ENCODE results near the gene CDH4. TPM values are rescaled to one million over a fixed set of nuclear protein-coding genes. Genes with fewer than 3 reads are reported as not detected.

CDH4 gene
- total RNA-seq, 1 donor from 2014 or later, result 3.2 TPM

DNA sequence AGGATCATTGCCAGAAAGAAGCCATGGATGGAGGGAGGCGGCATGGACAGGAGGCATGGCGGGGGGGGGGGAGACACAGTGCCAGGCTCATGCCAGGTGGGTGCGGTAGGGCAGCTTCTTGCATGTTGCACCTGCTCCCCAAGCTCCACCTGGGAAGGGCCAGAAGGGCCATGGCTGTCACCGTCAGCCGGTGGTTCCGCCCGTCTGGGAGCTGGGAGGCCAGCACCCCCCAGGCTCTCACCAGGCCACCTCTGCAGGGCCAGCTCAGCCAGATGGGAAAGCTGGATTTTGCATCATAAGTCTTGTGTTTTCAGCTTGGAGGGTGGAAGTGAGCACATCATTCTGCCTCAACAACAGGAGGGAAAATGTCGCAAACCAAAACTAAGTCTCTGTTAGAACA lies 409.0 kb downstream of the CDH4 start:
- no peak overlapping the region for H3K4me3 Mint-ChIP-seq (ENCODE audit: unreplicated experiment)
- peaks cover 22% of the 10 kb centered on the region for H3K27me3 Mint-ChIP-seq (ENCODE audit: low read depth, unreplicated experiment)
- FAIRE-seq (no peak), DNase-seq (ENCODE audit: low read depth) (no peak)
- TF ChIP-seq EZH2 (IDR thresholded peaks at IDR 0.05; ENCODE audit: insufficient read depth, low read length), result no peak
- TF ChIP-seq, protein P1, sequence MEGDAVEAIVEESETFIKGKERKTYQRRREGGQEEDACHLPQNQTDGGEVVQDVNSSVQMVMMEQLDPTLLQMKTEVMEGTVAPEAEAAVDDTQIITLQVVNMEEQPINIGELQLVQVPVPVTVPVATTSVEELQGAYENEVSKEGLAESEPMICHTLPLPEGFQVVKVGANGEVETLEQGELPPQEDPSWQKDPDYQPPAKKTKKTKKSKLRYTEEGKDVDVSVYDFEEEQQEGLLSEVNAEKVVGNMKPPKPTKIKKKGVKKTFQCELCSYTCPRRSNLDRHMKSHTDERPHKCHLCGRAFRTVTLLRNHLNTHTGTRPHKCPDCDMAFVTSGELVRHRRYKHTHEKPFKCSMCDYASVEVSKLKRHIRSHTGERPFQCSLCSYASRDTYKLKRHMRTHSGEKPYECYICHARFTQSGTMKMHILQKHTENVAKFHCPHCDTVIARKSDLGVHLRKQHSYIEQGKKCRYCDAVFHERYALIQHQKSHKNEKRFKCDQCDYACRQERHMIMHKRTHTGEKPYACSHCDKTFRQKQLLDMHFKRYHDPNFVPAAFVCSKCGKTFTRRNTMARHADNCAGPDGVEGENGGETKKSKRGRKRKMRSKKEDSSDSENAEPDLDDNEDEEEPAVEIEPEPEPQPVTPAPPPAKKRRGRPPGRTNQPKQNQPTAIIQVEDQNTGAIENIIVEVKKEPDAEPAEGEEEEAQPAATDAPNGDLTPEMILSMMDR (IDR thresholded peaks at IDR 0.05; ENCODE audit: insufficient read depth, low read depth, low read length), result no peak
- H3K4me1 Mint-ChIP-seq (ENCODE audit: low read depth, unreplicated experiment), result peaks cover 3% of the 10 kb centered on the region
- Histone ChIP-seq H3K9me3 (ENCODE audit: insufficient read depth, low read depth, low read length) (no peaks in the 10 kb centered on the region), H3K36me3 (ENCODE audit: insufficient read depth, low read length) (no peaks in the 10 kb centered on the region), H3K27ac (ENCODE audit: low read depth, low read length) (no peak overlapping the region), H3K9ac (ENCODE audit: low read length) (no peak overlapping the region), H3K27me3 (ENCODE audit: insufficient read depth, low read length) (no peaks in the 10 kb centered on the region), H3K79me2 (ENCODE audit: insufficient read depth, low read length) (no peaks in the 10 kb centered on the region), H3K4me1 (ENCODE audit: insufficient read depth, low read length) (no peaks in the 10 kb centered on the region), H4K20me1 (ENCODE audit: insufficient read depth, low read length) (no peaks in the 10 kb centered on the region), H3K4me3 (ENCODE audit: insufficient read depth, low read depth, low read length) (no peak overlapping the region), H3K4me2 (ENCODE audit: low read length) (no peak overlapping the region), H2AFZ (ENCODE audit: low read depth, low read length) (no peak overlapping the region)
- H3K36me3 Mint-ChIP-seq (ENCODE audit: low read depth, unreplicated experiment), result no peaks in the 10 kb centered on the region
- H3K27ac Mint-ChIP-seq (ENCODE audit: unreplicated experiment), result no peak overlapping the region
- no peaks in the 10 kb centered on the region for H3K9me3 Mint-ChIP-seq (ENCODE audit: unreplicated experiment)

DNA sequence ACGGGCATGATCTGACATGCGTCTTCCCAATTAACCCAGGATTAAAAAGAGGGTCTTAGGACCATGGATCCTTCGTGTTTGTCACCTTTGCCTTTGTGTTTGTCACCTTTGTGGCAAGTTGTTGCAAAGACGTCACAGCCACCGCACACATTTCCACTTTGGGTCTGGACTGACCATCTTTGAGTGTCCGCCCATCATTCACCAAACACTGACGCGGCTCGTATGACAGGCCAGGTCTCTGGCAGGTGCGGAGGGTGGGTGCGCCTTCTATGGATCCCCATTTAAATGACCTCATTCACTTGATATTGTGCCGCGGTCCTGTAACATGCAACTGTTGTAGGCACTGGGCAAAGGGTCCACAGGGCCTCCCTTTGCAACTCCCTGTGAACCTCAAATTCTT lies 409.5 kb downstream of the CDH4 start:
- Histone ChIP-seq H3K79me2 (ENCODE audit: insufficient read depth, low read length) (no peaks in the 10 kb centered on the region), H3K9me3 (ENCODE audit: insufficient read depth, low read depth, low read length) (no peaks in the 10 kb centered on the region), H3K27ac (ENCODE audit: low read depth, low read length) (no peak overlapping the region), H3K36me3 (ENCODE audit: insufficient read depth, low read length) (no peaks in the 10 kb centered on the region), H3K4me2 (ENCODE audit: low read length) (no peak overlapping the region), H3K4me1 (ENCODE audit: insufficient read depth, low read length) (no peaks in the 10 kb centered on the region), H3K4me3 (ENCODE audit: insufficient read depth, low read depth, low read length) (no peak overlapping the region), H3K27me3 (ENCODE audit: insufficient read depth, low read length) (no peaks in the 10 kb centered on the region), H3K9ac (ENCODE audit: low read length) (no peak overlapping the region), H2AFZ (ENCODE audit: low read depth, low read length) (no peak overlapping the region), H4K20me1 (ENCODE audit: insufficient read depth, low read length) (no peaks in the 10 kb centered on the region)
- TF ChIP-seq, protein P1 (IDR thresholded peaks at IDR 0.05; ENCODE audit: insufficient read depth, low read depth, low read length), result no peak
- TF ChIP-seq EZH2 (IDR thresholded peaks at IDR 0.05; ENCODE audit: insufficient read depth, low read length), result no peak
- H3K4me3 Mint-ChIP-seq (ENCODE audit: unreplicated experiment), result no peak overlapping the region
- no peak for FAIRE-seq
- no peak for DNase-seq (ENCODE audit: low read depth)
- peaks cover 3% of the 10 kb centered on the region for H3K4me1 Mint-ChIP-seq (ENCODE audit: low read depth, unreplicated experiment)
- no peak overlapping the region for H3K27ac Mint-ChIP-seq (ENCODE audit: unreplicated experiment)
- H3K27me3 Mint-ChIP-seq (ENCODE audit: low read depth, unreplicated experiment), result peaks cover 23% of the 10 kb centered on the region
- no peaks in the 10 kb centered on the region for H3K9me3 Mint-ChIP-seq (ENCODE audit: unreplicated experiment)
- no peaks in the 10 kb centered on the region for H3K36me3 Mint-ChIP-seq (ENCODE audit: low read depth, unreplicated experiment)

DNA sequence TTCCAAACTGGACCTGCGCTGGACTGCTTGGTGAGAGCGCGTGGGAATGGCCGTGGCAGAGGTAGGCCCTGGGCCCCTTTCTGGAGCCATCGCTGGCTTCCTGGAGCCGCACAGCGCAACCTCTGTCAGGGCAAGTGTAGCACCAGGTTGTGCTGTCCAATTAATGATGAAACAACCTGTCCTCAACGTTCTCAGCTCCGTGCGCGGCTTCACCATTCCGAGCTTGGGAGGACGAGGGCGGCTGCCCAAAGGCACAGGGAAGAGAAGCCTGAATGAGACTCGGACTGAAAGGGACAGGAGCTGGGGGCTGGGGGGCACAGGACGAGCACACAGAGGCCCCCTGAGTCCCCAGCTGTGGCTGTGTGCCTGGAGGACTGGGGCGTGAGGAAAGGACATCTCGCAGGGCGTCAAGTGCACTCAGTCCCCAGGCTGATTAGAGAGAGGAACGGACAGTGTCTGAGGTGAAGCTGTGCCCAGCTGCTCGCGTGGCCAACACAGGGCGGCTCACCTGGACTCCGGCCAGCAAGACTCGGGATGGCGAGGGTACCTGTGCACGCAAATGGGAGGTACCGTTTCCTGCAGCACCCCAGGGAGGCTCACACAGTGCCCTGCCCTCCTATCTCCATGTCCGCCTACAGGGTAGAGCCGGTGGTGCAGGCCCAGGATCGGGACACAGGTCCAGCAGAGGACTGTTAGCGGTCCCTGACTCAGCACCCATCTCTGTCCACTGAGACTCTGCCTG lies 410.3 kb downstream of the CDH4 start:
- H3K9me3 Mint-ChIP-seq (ENCODE audit: unreplicated experiment), result no peaks in the 10 kb centered on the region
- Histone ChIP-seq H3K36me3 (ENCODE audit: insufficient read depth, low read length) (no peaks in the 10 kb centered on the region), H3K9ac (ENCODE audit: low read length) (no peak overlapping the region), H3K27ac (ENCODE audit: low read depth, low read length) (no peak overlapping the region), H3K27me3 (ENCODE audit: insufficient read depth, low read length) (no peaks in the 10 kb centered on the region), H3K4me1 (ENCODE audit: insufficient read depth, low read length) (no peaks in the 10 kb centered on the region), H3K9me3 (ENCODE audit: insufficient read depth, low read depth, low read length) (no peaks in the 10 kb centered on the region), H3K4me3 (ENCODE audit: insufficient read depth, low read depth, low read length) (no peak overlapping the region), H3K4me2 (ENCODE audit: low read length) (no peak overlapping the region), H4K20me1 (ENCODE audit: insufficient read depth, low read length) (no peaks in the 10 kb centered on the region), H3K79me2 (ENCODE audit: insufficient read depth, low read length) (no peaks in the 10 kb centered on the region), H2AFZ (ENCODE audit: low read depth, low read length) (no peak overlapping the region)
- FAIRE-seq (no peak), DNase-seq (ENCODE audit: low read depth) (no peak)
- no peak overlapping the region for H3K27ac Mint-ChIP-seq (ENCODE audit: unreplicated experiment)
- no peak overlapping the region for H3K4me3 Mint-ChIP-seq (ENCODE audit: unreplicated experiment)
- H3K4me1 Mint-ChIP-seq (ENCODE audit: low read depth, unreplicated experiment), result peaks cover 3% of the 10 kb centered on the region
- TF ChIP-seq, protein P1 (IDR thresholded peaks at IDR 0.05; ENCODE audit: insufficient read depth, low read depth, low read length), result no peak
- TF ChIP-seq EZH2 (IDR thresholded peaks at IDR 0.05; ENCODE audit: insufficient read depth, low read length), result no peak
- peaks cover 18% of the 10 kb centered on the region for H3K27me3 Mint-ChIP-seq (ENCODE audit: low read depth, unreplicated experiment)
- H3K36me3 Mint-ChIP-seq (ENCODE audit: low read depth, unreplicated experiment), result no peaks in the 10 kb centered on the region

All from astrocyte (in vitro differentiated cells and primary cell).